PFSK-1 (cell line): ENCODE data around the gene CBFB.

Experiments
- FOXP2 ChIP-seq: optimal IDR thresholded peaks from 2 replicates; pipeline ENCODE3; 2011; ENCODE audit warnings: borderline replicate concordance, control low read depth, inconsistent platforms; ENCODE audit not compliant: insufficient read depth; ENCODE audit errors: extremely low read length, extremely low read depth
- POLR2AphosphoS5 ChIP-seq: IDR thresholded peaks from 2 replicates; pipeline ENCODE4 v1.6.1; 2012; ENCODE audit warnings: low read depth, mild to moderate bottlenecking, control low read depth, low read length, moderate library complexity
- SIN3A ChIP-seq: IDR thresholded peaks from 2 replicates; pipeline ENCODE4 v1.6.1; 2012; ENCODE audit warnings: mild to moderate bottlenecking, low read length, moderate library complexity, borderline replicate concordance; ENCODE audit not compliant: insufficient read depth
- TAF1 ChIP-seq: IDR thresholded peaks from 2 replicates; pipeline ENCODE4 v1.6.1; 2012; ENCODE audit warnings: low read length, control low read depth, borderline replicate concordance; ENCODE audit not compliant: insufficient read depth
- TF ChIP-seq, protein P1 (sequence below), 2 experiments: IDR thresholded peaks; 2 replicates each; pipeline versions ENCODE4 v1.6.1 to v1.8.0; 2011 to 2012; ENCODE audit warnings: low read depth in 2 of 2, low read length in 2 of 2, control low read depth in 1 of 2, inconsistent platforms in 1 of 2, mild to moderate bottlenecking in 1 of 2, moderate library complexity in 1 of 2; ENCODE audit not compliant: insufficient read depth in 1 of 2

DNA sequence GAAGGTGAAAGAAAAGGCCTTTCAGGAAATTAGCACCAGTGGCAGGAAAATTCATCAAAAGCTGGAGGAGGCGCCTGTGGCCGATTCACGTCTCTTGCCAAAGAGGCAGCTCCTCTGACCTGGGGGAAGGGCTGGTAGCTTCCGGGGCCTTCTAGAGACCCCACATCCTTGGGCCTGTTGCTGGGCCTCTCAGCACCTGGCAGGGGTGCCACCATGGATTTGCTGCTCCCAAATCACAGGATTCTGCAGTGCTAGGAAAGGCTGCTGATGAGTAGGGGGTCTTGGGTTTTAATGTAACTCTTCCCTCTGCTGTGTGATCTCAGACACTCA, 11.6 kb upstream of the CBFB start:
- TF ChIP-seq SIN3A = no peak
- TF ChIP-seq POLR2AphosphoS5 = no peak
- TF ChIP-seq, protein P1, sequence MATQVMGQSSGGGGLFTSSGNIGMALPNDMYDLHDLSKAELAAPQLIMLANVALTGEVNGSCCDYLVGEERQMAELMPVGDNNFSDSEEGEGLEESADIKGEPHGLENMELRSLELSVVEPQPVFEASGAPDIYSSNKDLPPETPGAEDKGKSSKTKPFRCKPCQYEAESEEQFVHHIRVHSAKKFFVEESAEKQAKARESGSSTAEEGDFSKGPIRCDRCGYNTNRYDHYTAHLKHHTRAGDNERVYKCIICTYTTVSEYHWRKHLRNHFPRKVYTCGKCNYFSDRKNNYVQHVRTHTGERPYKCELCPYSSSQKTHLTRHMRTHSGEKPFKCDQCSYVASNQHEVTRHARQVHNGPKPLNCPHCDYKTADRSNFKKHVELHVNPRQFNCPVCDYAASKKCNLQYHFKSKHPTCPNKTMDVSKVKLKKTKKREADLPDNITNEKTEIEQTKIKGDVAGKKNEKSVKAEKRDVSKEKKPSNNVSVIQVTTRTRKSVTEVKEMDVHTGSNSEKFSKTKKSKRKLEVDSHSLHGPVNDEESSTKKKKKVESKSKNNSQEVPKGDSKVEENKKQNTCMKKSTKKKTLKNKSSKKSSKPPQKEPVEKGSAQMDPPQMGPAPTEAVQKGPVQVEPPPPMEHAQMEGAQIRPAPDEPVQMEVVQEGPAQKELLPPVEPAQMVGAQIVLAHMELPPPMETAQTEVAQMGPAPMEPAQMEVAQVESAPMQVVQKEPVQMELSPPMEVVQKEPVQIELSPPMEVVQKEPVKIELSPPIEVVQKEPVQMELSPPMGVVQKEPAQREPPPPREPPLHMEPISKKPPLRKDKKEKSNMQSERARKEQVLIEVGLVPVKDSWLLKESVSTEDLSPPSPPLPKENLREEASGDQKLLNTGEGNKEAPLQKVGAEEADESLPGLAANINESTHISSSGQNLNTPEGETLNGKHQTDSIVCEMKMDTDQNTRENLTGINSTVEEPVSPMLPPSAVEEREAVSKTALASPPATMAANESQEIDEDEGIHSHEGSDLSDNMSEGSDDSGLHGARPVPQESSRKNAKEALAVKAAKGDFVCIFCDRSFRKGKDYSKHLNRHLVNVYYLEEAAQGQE (IDR thresholded peaks at IDR 0.05; ENCODE audit: insufficient read depth in 1 of 2, low read depth in 2 of 2, low read length in 2 of 2) = no peak
- TF ChIP-seq TAF1 = no peak
- TF ChIP-seq FOXP2 = no peak
